GM23338 (cell line): Measurements from ENCODE around the gene FOXJ3. TPM values are rescaled to one million over a fixed set of nuclear protein-coding genes. Genes with fewer than 3 reads are reported as not detected.

Experiments
- ATAC-seq: fragments of 200-7000 bp; cut with Tn5 transposase; 3 replicates; pipeline ENCODE4 v1.9.1; 2020
- DNase-seq: peaks from one replicate; pipeline ENCODE4 v3.0.0-alpha.2; 2015; ENCODE audit warnings: low spot score
- H2AFZ ChIP-seq: fragments of 200-600 bp; sonication (generic); 2 replicates; pipeline ENCODE4 v1.8.0; 2016; ENCODE audit warnings: antibody characterized with exemption, mild to moderate bottlenecking, moderate library complexity
- H3F3A ChIP-seq: fragments of 200-600 bp; sonication (generic); replicated peaks from 2 replicates; pipeline ENCODE4 v1.8.0; 2017; ENCODE audit warnings: antibody characterized with exemption, mixed run types, low read depth
- H3K27ac ChIP-seq: fragments of 200-600 bp; sonication (generic); 2 replicates; pipeline ENCODE4 v1.6.1; 2016; ENCODE audit warnings: low read depth
- H3K27me3 ChIP-seq: fragments of 200-600 bp; sonication (generic); 2 replicates; pipeline ENCODE4 v1.8.0; 2016; ENCODE audit warnings: mild to moderate bottlenecking, mixed run types, moderate library complexity; ENCODE audit not compliant: insufficient read depth
- H3K36me3 ChIP-seq: fragments of 200-600 bp; sonication (generic); 2 replicates; pipeline ENCODE4 v1.8.0; 2016; ENCODE audit warnings: mild to moderate bottlenecking; ENCODE audit not compliant: insufficient read depth
- H3K4me1 ChIP-seq: fragments of 200-600 bp; sonication (generic); 2 replicates; pipeline ENCODE4 v1.8.0; 2016; ENCODE audit warnings: mild to moderate bottlenecking, moderate library complexity; ENCODE audit not compliant: insufficient read depth
- H3K4me2 ChIP-seq: fragments of 200-600 bp; sonication (generic); 2 replicates; pipeline ENCODE4 v1.7.1; 2017; ENCODE audit warnings: mixed run types
- H3K4me3 ChIP-seq: fragments of 200-600 bp; sonication (generic); 2 replicates; pipeline ENCODE4 v1.6.1; 2016; ENCODE audit warnings: mixed run types
- H3K79me2 ChIP-seq: fragments of 200-600 bp; sonication (generic); replicated peaks from 2 replicates; pipeline ENCODE4 v1.8.0; 2017; ENCODE audit warnings: mild to moderate bottlenecking; ENCODE audit not compliant: insufficient read depth
- H3K9me2 ChIP-seq: fragments of 200-600 bp; sonication (generic); 2 replicates; pipeline ENCODE4 v1.8.0; 2017; ENCODE audit not compliant: insufficient read depth
- H4K20me1 ChIP-seq: fragments of 200-600 bp; sonication (generic); replicated peaks from 2 replicates; pipeline ENCODE4 v1.8.0; 2017; ENCODE audit warnings: mild to moderate bottlenecking; ENCODE audit not compliant: insufficient read depth
- H3K27ac Mint-ChIP-seq: 2 replicates; pipeline ENCODE4 v1.8.0; 2020; ENCODE audit warnings: inconsistent platforms, mild to moderate bottlenecking, moderate library complexity, mixed read lengths
- H3K27me3 Mint-ChIP-seq: 3 replicates; pipeline ENCODE4 v1.8.0; 2022; ENCODE audit warnings: low read depth, mild to moderate bottlenecking, moderate library complexity, mixed read lengths, inconsistent platforms; ENCODE audit not compliant: insufficient read depth, poor library complexity
- H3K36me3 Mint-ChIP-seq: 3 replicates; pipeline ENCODE4 v1.8.0; 2021; ENCODE audit warnings: low read depth, mild to moderate bottlenecking, inconsistent platforms, moderate library complexity, mixed read lengths
- H3K4me1 Mint-ChIP-seq: 3 replicates; pipeline ENCODE4 v1.8.0; 2020; ENCODE audit warnings: mild to moderate bottlenecking, inconsistent platforms, mixed read lengths
- H3K4me3 Mint-ChIP-seq: 3 replicates; pipeline ENCODE4 v1.8.0; 2021; ENCODE audit warnings: moderate library complexity, mild to moderate bottlenecking, inconsistent platforms, mixed read lengths
- H3K9me3 Mint-ChIP-seq: 3 replicates; pipeline ENCODE4 v1.8.0; 2020; ENCODE audit warnings: moderate library complexity, mild to moderate bottlenecking, inconsistent platforms, mixed read lengths
- CREB1 ChIP-seq: fragments of 250-450 bp; sonication (Bioruptor Pico); IDR thresholded peaks from 2 replicates; pipeline ENCODE4 v1.5.0; 2020; ENCODE audit warnings: low read depth, mild to moderate bottlenecking, moderate library complexity
- CTCF ChIP-seq, 2 experiments: fragments of 200-600 bp in 1 of 2; sonication (generic) in 1 of 2; conservative IDR thresholded peaks; 2 replicates each; pipeline versions ENCODE4 v1.5.1 to v1.6.1; 2016 to 2017; ENCODE audit warnings: antibody characterized with exemption in 2 of 2, low read depth in 2 of 2, mild to moderate bottlenecking in 2 of 2, moderate library complexity in 1 of 2
- ETS1 ChIP-seq: IDR thresholded peaks from 2 replicates; pipeline ENCODE4 v1.6.1; 2016; ENCODE audit warnings: antibody characterized with exemption
- EZH2 ChIP-seq: fragments of 200-600 bp; sonication (generic); IDR thresholded peaks from one replicate; pipeline ENCODE4 v1.8.0; 2017; ENCODE audit warnings: antibody characterized with exemption, mild to moderate bottlenecking, low read depth; ENCODE audit not compliant: unreplicated experiment
- EZH2phosphoT487 ChIP-seq: fragments of 200-600 bp; sonication (generic); IDR thresholded peaks from one replicate; pipeline ENCODE4 v1.8.1; 2018; ENCODE audit warnings: antibody characterized with exemption; ENCODE audit not compliant: unreplicated experiment
- JUNB ChIP-seq: IDR thresholded peaks from one replicate; pipeline ENCODE4 v1.6.1; 2016; ENCODE audit warnings: antibody characterized with exemption; ENCODE audit not compliant: unreplicated experiment
- NANOG ChIP-seq: IDR thresholded peaks from 2 replicates; pipeline ENCODE4 v1.6.1; 2016; ENCODE audit warnings: antibody characterized with exemption, borderline replicate concordance
- POLR2AphosphoS5 ChIP-seq: IDR thresholded peaks from 2 replicates; pipeline ENCODE4 v1.6.1; 2016; ENCODE audit warnings: antibody characterized with exemption, low read depth
- REST ChIP-seq: IDR thresholded peaks from one replicate; pipeline ENCODE4 v1.6.1; 2018; ENCODE audit warnings: antibody characterized with exemption; ENCODE audit not compliant: unreplicated experiment
- STAT1 ChIP-seq: IDR thresholded peaks from one replicate; pipeline ENCODE4 v1.6.1; 2016; ENCODE audit warnings: antibody characterized with exemption; ENCODE audit not compliant: unreplicated experiment
- ZNF114 ChIP-seq: fragments of 250-450 bp; sonication (Bioruptor Pico); IDR thresholded peaks from 2 replicates; pipeline ENCODE4 v1.5.0; 2020; ENCODE audit warnings: mild to moderate bottlenecking, moderate library complexity
- ZNF331 ChIP-seq: fragments of 250-450 bp; sonication (Bioruptor Pico); IDR thresholded peaks from 2 replicates; pipeline ENCODE4 v1.5.0; 2020; ENCODE audit warnings: low read depth, mild to moderate bottlenecking, moderate library complexity
- polyA plus RNA-seq: library from polyadenylated mRNA; unstranded; fragments of >200 nt; fragmentation: Nextera tagmentation; extraction: Ambion mirVana; gene quantifications from 2 replicates; pipeline ENCODE4 v1.2.1, GENCODE V29; 2016
- total RNA-seq: library from RNA; depleted of rRNA; stranded (reverse); fragments of >200 nt; shearing (Covaris generic); gene quantifications from 2 replicates; pipeline ENCODE4 v1.2.3, GENCODE V29; 2014

The FOXJ3 gene
- total and polyA plus RNA-seq, 2 experiments from 2014 or later = 36.6 to 53.3 TPM

- H3F3A ChIP-seq = no peaks in the 10 kb centered on the region
- Mint-ChIP-seq H3K36me3 (peaks cover 24% of the 10 kb centered on the region), H3K4me1 (no peaks in the 10 kb centered on the region), H3K4me3 (no peak overlapping the region), H3K27ac (no peak overlapping the region), H3K9me3 (no peaks in the 10 kb centered on the region), H3K27me3 (peaks cover 4% of the 10 kb centered on the region)
- peaks cover 10% of the 10 kb centered on the region for H4K20me1 ChIP-seq
- H3K27ac ChIP-seq = no peak overlapping the region
- ATAC-seq (no peak), DNase-seq (no peak)
- H3K36me3 ChIP-seq = peaks cover 10% of the 10 kb centered on the region; the same call in 1 of the 2 replicates
- H3K27me3 ChIP-seq = no peaks in the 10 kb centered on the region
- no peak overlapping the region for H3K4me2 ChIP-seq
- H3K4me1 ChIP-seq = no peaks in the 10 kb centered on the region; the same call in 1 of the 2 replicates
- H3K79me2 ChIP-seq = no peaks in the 10 kb centered on the region
- H3K4me3 ChIP-seq = no peak overlapping the region
- H2AFZ ChIP-seq = no peak overlapping the region
- H3K9me2 ChIP-seq = no peaks in the 10 kb centered on the region
- TF ChIP-seq ZNF114 (CRISPR knock-in tag) (no peak), STAT1 (no peak), CTCF (conservative IDR thresholded peaks at IDR 0.05; ENCODE audit: low read depth in 2 of 2) (no peak), EZH2 (no peak), REST (no peak), EZH2phosphoT487 (no peak), POLR2AphosphoS5 (no peak)
Observed at GRCh38 chr1:42184616-42185015, 150.4 kb downstream of the FOXJ3 start.

- H3K27me3 ChIP-seq = no peaks in the 10 kb centered on the region
- H2AFZ ChIP-seq = no peak overlapping the region
- peaks cover 10% of the 10 kb centered on the region for H4K20me1 ChIP-seq
- Mint-ChIP-seq H3K27me3 (peaks cover 4% of the 10 kb centered on the region), H3K4me3 (no peak overlapping the region), H3K27ac (no peak overlapping the region), H3K4me1 (no peaks in the 10 kb centered on the region), H3K36me3 (peaks cover 24% of the 10 kb centered on the region), H3K9me3 (no peaks in the 10 kb centered on the region)
- no peak overlapping the region for H3K27ac ChIP-seq
- no peak overlapping the region for H3K4me3 ChIP-seq
- no peak overlapping the region for H3K4me2 ChIP-seq
- H3F3A ChIP-seq = no peaks in the 10 kb centered on the region
- H3K9me2 ChIP-seq = no peaks in the 10 kb centered on the region
- H3K79me2 ChIP-seq = no peaks in the 10 kb centered on the region
- no peaks in the 10 kb centered on the region; the same call in 1 of the 2 replicates for H3K4me1 ChIP-seq
- DNase-seq (no peak), ATAC-seq (no peak)
- H3K36me3 ChIP-seq = peaks cover 6% of the 10 kb centered on the region; the same call in 1 of the 2 replicates
- no peak for TF ChIP-seq NANOG
- no peak for TF ChIP-seq JUNB
- no peak for TF ChIP-seq CTCF (conservative IDR thresholded peaks at IDR 0.05; ENCODE audit: low read depth in 2 of 2)
- no peak for TF ChIP-seq ETS1
- TF ChIP-seq ZNF331 (CRISPR knock-in tag) = no peak
- no peak for TF ChIP-seq CREB1 (CRISPR knock-in tag)
- no peak for TF ChIP-seq ZNF114 (CRISPR knock-in tag)
- no peak for TF ChIP-seq EZH2
- TF ChIP-seq STAT1 = no peak
- TF ChIP-seq EZH2phosphoT487 = no peak
Observed at GRCh38 chr1:42183957-42184268, 151.1 kb downstream of the FOXJ3 start.
